A673 (cell line): ENCODE measurements around the gene VWA5B1.

Experiments
- EZH2 ChIP-seq: fragments of 200-600 bp; sonication (generic); IDR thresholded peaks from 2 replicates; pipeline ENCODE4 v1.6.1; 2017; ENCODE audit warnings: borderline replicate concordance, low read depth, mild to moderate bottlenecking, mixed read lengths, antibody characterized with exemption, low read length; ENCODE audit not compliant: poor library complexity, severe bottlenecking
- TF ChIP-seq, protein P1 (sequence below): fragments of 300-800, 200-600 bp; sonication (generic); conservative IDR thresholded peaks from 2 replicates; pipeline ENCODE4 v1.5.1; 2017; ENCODE audit warnings: low read depth, mild to moderate bottlenecking, antibody characterized with exemption, low read length, moderate library complexity, mixed read lengths

DNA sequence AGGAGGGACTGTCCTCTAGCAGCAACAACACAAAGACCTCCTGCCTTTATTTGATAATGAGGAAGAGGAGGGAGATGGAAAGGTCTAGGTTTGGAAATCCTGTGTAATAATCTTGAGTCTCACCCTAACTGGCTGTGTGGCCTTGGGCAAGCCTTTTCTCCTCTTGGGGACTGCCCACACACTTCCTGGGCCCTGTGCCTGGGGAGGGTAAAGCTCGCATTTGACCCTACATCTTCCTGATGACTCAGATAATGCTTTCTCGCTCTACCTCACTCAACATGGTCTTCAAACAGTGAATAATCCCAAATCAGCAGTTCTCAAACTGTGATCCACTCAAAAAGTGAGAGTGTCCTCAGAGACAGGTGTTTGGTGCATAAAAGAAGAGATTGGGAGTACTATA, 81.2 kb downstream of the VWA5B1 start:
- TF ChIP-seq, protein P1, sequence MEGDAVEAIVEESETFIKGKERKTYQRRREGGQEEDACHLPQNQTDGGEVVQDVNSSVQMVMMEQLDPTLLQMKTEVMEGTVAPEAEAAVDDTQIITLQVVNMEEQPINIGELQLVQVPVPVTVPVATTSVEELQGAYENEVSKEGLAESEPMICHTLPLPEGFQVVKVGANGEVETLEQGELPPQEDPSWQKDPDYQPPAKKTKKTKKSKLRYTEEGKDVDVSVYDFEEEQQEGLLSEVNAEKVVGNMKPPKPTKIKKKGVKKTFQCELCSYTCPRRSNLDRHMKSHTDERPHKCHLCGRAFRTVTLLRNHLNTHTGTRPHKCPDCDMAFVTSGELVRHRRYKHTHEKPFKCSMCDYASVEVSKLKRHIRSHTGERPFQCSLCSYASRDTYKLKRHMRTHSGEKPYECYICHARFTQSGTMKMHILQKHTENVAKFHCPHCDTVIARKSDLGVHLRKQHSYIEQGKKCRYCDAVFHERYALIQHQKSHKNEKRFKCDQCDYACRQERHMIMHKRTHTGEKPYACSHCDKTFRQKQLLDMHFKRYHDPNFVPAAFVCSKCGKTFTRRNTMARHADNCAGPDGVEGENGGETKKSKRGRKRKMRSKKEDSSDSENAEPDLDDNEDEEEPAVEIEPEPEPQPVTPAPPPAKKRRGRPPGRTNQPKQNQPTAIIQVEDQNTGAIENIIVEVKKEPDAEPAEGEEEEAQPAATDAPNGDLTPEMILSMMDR: no peak
- no peak for TF ChIP-seq EZH2
